ENCODE results near the gene CINP. TPM values are rescaled to one million over a fixed set of nuclear protein-coding genes. Genes with fewer than 3 reads are reported as not detected.
A peak's percentile ranks its signal among the peaks of the same experiment; 100 is the strongest.

CINP gene
- total and polyA plus RNA-seq, 2 of the 8 experiments (the other 6 are each of a cell fraction or from before 2014, with no cell fraction given) = 47.8 to 51.6 TPM

DNA sequence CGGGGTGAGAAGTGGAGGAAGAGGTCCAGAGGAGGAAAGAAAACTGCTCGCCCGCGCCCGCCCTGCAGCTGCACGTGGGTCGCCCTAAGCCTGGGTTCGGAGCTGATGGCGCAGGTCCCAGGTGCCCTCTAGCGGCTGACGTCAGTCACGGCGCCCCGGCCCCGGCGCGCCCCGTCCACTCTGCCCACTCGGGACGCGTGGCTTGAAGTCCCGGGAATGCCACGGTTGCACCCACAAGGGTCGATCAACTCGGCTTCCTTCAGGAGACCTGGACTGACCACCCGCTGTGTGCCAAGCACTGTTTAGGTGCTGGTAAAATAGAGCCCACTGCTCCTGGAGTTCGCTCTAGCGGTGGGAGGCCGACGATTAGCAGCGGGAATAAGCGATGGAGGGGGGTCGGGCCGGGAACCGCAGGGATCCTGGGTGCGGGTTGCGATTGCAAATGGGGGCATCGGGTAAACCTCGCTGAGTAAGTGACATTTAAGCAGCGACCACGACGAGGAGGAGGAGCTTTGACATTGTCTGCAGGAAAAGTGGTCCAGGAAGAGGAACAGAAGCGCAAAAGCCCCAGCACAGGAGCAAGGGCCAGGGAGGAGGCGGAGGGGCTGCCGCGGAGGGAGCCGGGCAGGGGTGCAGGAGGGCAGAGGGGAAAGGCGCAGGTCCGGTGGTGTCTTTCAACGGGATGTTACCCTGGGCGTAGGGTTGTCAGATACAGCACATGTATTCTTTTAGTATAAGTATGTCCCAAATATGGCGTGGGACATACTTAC, 48.3 kb downstream of the CINP start (continued):
- TF ChIP-seq TEAD4 (IDR thresholded peaks at IDR 0.05; ENCODE audit: low read depth, low read length) (no peak), USF2 (IDR thresholded peaks at IDR 0.05; ENCODE audit: low read length) (peak; percentile 43; the same call in 1 of the 2 replicates), ASH2L (IDR thresholded peaks at IDR 0.05; ENCODE audit: low read length) (no peak), POU5F1 (IDR thresholded peaks at IDR 0.05; ENCODE audit: low read depth, low read length) (no peak), CREB1 (IDR thresholded peaks at IDR 0.05) (peak; percentile 79), BRCA1 (IDR thresholded peaks at IDR 0.05; ENCODE audit: low read depth, low read length) (no peak), RAD21 (IDR thresholded peaks at IDR 0.05 in 1 of 2, conservative IDR thresholded peaks at IDR 0.05 in 1 of 2; ENCODE audit: low read depth in 2 of 2, low read length in 2 of 2) (peak; percentile 91 to 95), SP2 (IDR thresholded peaks at IDR 0.05; ENCODE audit: low read length) (no peak), TCF12 (IDR thresholded peaks at IDR 0.05; ENCODE audit: low read depth, low read length) (0 out of 2 replicates have a peak, but pooled peaks have one; percentile 8), CTCF (IDR thresholded peaks at IDR 0.05; ENCODE audit: control extremely low read depth in 1 of 3, insufficient read depth in 1 of 3, low read depth in 1 of 3, low read length in 3 of 3) (peak; percentile 91 to 93 (median 93)), CTBP2 (IDR thresholded peaks at IDR 0.05; ENCODE audit: borderline replicate concordance, insufficient read depth, insufficient read length, low read length) (no peak), TBP (IDR thresholded peaks at IDR 0.05; ENCODE audit: low read depth, low read length) (no peak), GABPA (IDR thresholded peaks at IDR 0.05; ENCODE audit: borderline replicate concordance, insufficient read depth, low read length) (no peak; the same call in 1 of the 2 replicates), ZNF274 (IDR thresholded peaks at IDR 0.05; ENCODE audit: borderline replicate concordance, extremely low read depth, low read length) (no peak), GTF2F1 (IDR thresholded peaks at IDR 0.05; ENCODE audit: borderline replicate concordance, low read depth, low read length) (no peak), SIRT6 (IDR thresholded peaks at IDR 0.05; ENCODE audit: low read length) (no peak), POLR2AphosphoS5 (IDR thresholded peaks at IDR 0.05; ENCODE audit: low read depth, low read length) (no peak), NRF1 (IDR thresholded peaks at IDR 0.05; ENCODE audit: low read depth, low read length) (no peak), EP300 (IDR thresholded peaks at IDR 0.05; ENCODE audit: borderline replicate concordance in 1 of 2, low read depth in 2 of 2, low read length in 2 of 2) (no peak)
- TF ChIP-seq, protein P1, sequence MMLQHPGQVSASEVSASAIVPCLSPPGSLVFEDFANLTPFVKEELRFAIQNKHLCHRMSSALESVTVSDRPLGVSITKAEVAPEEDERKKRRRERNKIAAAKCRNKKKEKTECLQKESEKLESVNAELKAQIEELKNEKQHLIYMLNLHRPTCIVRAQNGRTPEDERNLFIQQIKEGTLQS (IDR thresholded peaks at IDR 0.05; ENCODE audit: insufficient read depth, low read depth, low read length) = 0 out of 2 replicates have a peak, but pooled peaks have one; percentile 41
